NCI-H1092 (cell line): ENCODE data around the gene ABCC3.

ENCODE experiments used
- DNase-seq: peaks from one replicate; lab custom pipeline; 2025; lab: John Stamatoyannopoulos, UW

Gene ABCC3

GRCh38 chr17:50627782-50628601, 6.7 kb upstream of the ABCC3 start:
- no peak for DNase-seq

GRCh38 chr17:50629902-50630301, 4.8 kb upstream of the ABCC3 start:
- no peak for DNase-seq

- peak; percentile 18 for DNase-seq
These were observed 4.0 kb upstream of the ABCC3 start for GRCh38 chr17:50630524-50631194.

- no peak for DNase-seq
These were observed 3.3 kb upstream of the ABCC3 start for GRCh38 chr17:50631195-50631907.

GRCh38 chr17:50631908-50632571, 2.6 kb upstream of the ABCC3 start:
- DNase-seq = no peak

DNA sequence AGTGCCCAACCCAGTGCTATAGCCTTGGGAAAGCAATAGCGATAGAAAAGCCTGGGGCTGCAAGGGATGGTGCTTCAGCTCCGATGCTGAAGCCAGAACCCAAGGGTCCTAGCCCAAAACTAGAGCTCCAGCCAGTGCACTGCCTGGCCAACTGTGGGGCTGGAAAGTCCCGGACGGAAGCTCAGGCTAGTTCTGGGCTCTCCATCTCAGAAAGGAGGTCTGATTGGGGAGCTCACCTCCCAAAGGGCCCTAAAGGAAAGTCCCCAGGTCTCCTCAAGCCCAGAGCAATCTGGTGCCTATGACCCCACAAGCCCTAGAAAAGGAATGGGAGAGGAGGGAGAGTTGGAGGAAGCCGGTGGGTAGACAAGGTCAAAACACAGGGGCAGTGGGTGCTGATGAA, 2.0 kb upstream of the ABCC3 start:
- no peak for DNase-seq

GRCh38 chr17:50633683-50634082, 998 bp upstream of the ABCC3 start:
- DNase-seq = no peak

GRCh38 chr17:50634915-50635731, 442 bp downstream of the ABCC3 start:
- no peak for DNase-seq

DNA sequence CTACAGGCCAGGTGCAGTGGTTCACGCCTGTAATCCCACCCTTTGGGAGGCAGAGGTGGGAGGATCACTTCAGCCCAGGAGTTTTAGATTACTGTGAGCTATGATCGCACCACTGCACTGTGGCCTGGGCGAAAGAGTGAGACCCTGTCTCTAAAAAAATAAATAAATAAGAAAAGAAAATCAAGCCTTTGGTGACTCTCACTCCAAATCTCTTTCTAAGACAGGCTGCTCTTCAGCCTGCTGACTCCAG, 976 bp downstream of the ABCC3 start:
- no peak for DNase-seq

GRCh38 chr17:50635982-50636803, 1.5 kb downstream of the ABCC3 start:
- DNase-seq = no peak

DNA sequence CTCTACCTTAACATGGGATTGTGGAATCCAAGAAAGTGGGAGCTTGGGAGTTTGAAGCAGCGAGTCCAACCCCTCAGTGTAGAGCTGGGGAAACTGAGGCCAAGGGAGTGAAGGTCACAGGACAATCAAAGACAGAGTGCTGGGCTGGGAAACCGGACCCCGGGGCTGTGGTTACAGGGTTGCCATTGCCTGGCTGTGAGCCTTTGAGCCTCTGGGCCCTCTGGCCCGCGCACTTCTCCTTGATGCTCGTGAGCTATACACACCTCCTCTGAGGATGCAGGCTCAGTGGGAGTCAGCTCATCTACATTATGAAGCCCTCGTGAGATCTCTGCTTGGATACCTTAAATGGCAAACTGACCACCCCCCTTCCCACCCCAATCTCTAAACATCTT, 2.1 kb downstream of the ABCC3 start:
- no peak for DNase-seq

- no peak for DNase-seq
These were observed 3.3 kb downstream of the ABCC3 start for GRCh38 chr17:50637829-50638605.

DNA sequence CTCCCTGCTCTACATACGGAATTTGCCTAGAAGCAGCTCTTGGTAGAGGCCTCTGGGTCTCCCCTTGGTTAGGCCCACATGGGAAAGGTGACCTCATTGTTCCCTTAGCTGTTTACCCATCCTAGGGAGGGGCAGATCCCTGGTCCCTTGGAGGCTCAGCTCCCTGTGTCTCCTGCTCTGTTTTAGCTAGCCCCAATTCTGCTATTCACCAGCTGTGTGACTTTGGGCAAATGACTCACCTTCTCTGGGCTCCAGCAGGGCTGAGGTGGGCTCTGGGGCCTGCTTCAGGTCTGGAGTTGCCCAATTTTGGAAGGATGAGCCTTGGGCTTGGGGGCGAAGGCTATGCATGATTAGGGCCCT, 3.9 kb downstream of the ABCC3 start:
- no peak for DNase-seq

- peak; percentile 66 for DNase-seq
These were observed 4.5 kb downstream of the ABCC3 start for GRCh38 chr17:50638966-50639713.

DNA sequence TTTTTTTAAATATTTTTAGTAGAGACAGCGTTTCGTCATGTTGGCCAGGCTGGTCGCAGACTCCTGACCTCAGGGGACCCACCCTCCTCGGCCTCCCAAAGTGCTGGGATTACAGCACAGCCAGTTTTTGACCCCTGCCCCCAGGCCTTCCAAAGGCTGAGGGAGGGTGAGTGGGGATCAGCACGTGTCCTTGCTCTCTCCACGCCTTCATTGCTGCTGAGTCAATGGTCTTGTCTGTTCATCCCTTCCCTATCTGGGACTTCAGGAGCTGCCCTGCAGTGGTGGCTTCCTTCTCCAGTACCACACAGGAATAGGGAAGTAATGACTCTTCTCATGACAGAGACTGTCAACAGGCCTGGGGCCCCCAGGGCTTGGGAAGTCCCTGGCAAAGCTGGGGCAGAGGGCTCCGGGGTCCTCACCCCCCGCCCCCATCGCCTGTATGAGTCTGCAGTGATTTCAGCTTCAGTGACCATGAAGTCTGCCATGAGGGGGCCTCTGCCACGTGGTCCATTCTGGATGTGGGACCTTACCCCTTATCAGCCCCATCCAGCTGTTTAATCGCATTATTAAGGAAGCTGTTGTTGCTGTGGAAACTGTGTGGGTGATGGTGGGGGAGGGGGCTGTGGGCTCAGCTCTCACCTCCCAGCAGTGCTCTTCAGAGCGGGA, 6.1 kb downstream of the ABCC3 start:
- DNase-seq = no peak

DNA sequence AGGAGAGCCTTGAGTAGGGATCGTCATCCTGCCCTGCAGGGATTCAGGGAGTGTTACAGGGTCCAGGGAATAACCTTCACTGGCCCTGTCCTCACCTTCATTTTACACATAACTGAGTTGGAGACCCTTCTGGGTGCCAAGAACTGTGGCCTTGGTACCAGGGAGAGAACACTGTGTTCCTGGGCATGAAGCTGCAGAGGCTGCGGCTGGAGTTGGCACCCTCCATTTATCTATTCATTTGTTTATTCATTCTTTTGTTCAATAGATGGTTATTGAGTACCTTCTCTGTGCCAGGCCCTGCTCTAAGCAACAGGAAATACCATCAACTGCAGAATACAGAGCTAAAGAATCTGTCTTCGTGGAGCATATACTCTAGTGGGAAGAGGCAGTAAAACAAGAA, 6.7 kb downstream of the ABCC3 start:
- DNase-seq = no peak

GRCh38 chr17:50642071-50642721, 7.5 kb downstream of the ABCC3 start:
- no peak for DNase-seq
